HTR-8/SVneo (cell line): ENCODE results near the gene CALCA.
"Not testable (repeated sequence)": the region's sequence is repeated elsewhere in the genome, so short reads cannot be mapped to it uniquely, and the experiment has no call there.

Experiments
- DNase-seq: peaks from one replicate; pipeline ENCODE4 v3.0.0; 2011; ENCODE audit warnings: low spot score, mixed read lengths; ENCODE audit not compliant: insufficient read length
- FAIRE-seq: peaks from 2 replicates; lab custom pipeline; 2011; peaks lifted over from hg19 to GRCh38; lab: Jason Lieb, UNC

The CALCA gene, protein sequence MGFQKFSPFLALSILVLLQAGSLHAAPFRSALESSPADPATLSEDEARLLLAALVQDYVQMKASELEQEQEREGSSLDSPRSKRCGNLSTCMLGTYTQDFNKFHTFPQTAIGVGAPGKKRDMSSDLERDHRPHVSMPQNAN

GRCh38 chr11:14971865-14972580, at the start of gene CALCA:
CALCA (minus strand) TSS chr11:14972351; CDS start chr11:14971192, 1,159 bp downstream.
- FAIRE-seq (no peak), DNase-seq (no peak)

DNA sequence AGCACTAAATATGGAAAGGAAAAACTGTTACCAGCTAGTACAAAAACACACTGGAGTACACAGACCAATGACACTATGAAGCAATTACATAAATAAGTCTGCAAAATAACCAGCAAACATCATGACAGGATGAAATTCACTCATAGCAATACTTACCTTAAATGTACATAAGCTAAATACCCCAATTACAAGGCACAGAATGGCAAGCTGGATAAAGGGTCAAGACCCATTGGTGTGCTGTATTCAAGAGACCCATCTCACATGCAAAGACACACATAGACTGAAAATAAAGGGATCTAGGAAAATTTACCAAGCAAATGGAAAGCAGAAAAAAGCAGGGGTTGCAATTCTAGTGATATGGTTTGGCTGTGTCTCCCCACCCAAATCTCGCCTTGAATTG, 44.0 kb upstream of the CALCA start:
- no peak for DNase-seq
- FAIRE-seq: no peak

DNA sequence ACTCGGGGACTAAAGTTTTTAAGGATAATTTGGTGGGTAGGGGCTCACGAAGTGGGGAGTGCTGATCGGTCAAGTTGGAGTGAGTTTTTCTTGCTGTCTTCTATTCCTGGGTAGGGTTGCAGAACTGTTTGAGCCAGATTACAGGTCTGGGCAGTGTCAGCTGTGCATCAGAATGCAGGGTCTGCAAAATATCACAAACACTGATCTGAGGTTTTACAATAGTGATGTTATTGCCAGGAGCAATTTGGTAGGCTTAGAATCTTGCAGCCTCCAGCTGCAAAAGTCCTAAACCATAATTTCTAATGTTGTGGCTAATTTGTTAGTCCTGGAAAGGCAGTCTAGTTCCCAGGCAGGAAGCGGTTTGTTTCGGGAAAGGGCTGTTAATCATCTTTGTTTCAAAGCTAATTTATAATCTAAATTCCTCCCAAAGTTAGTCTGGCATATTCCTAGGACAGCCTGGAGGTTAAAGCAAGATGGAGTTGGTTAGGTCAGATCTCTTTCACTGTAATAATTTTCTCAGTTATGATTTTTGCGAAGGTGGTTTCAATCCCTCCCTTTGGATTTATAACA, 39.7 kb upstream of the CALCA start:
- FAIRE-seq: no peak
- DNase-seq: no peak

GRCh38 chr11:15010865-15011264, 38.7 kb upstream of the CALCA start:
- no peak for DNase-seq
- no peak for FAIRE-seq

DNA sequence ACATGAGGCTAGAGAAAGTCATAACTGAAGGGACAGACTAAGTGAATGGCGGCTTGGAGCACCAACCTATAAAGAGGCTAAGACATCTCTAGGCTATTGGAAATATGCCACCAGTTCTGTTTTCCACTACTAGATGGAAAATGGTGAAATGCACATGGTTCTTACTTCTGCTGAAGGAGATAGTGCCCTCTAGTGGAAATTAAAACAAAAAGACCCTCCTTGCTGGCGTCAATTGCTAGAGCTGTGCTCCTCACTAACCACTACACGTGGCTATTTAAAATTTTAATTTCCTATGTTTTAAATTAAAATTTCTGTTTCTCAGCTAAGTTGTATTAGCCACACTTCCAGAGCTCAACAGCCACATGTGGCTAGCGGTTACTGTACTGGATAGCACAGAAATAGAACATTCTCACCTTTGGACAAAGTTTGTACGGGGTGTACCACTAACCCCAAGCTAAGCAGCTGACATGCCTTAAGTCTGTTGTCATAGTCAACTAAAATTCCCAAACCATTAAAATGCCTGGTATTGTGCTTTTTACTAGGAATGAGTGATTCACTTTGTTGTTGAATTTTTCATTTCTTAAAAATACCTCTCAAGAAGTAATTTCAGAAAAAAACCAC, 34.1 kb upstream of the CALCA start:
- FAIRE-seq (no peak), DNase-seq (no peak)

DNA sequence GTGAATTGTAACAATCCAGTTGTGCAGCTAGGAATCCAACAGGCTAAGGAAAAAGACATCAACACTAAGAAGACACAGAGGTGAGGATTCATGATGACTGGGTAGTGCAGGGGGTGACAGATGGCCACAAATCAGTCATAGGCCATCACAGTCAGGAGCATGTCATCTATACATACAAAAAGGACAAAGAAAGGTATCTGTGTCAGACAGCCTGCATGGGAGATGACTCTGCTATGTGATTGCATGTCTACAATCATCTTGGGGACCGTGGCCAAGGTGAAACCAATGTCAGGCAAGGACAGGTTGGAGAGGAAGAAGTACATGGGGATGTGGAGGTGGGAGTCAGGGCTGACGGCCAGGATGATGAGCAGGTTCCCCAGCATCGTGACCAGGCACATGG, 16.0 kb upstream of the CALCA start:
- DNase-seq, FAIRE-seq: not testable (repeated sequence)

GRCh38 chr11:14981507-14981906, 9.4 kb upstream of the CALCA start:
- FAIRE-seq: no peak
- no peak for DNase-seq

DNA sequence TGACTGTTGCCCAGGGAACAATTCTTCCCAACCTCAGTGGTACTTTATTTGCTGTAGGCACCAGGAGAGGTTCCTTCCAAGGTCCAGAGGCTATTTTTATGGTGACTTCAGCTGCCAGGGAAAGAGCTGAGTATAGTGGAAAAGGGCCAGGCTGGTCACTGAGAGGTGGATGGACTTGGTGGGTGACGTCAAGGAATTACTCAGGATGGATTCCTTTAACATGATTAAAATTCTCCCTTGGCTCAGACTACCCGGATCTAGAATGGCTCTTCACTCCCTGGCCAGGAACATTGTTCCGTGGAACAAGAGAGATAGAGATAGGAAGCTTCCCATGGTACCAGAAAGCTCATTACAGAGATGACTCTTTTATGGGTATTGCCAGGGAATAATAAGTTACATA, 8.7 kb upstream of the CALCA start:
- FAIRE-seq: no peak

GRCh38 chr11:14977101-14977880, 5.1 kb upstream of the CALCA start:
- DNase-seq (no peak), FAIRE-seq (no peak)

More for the DNA sequence above, 8.7 kb upstream of the CALCA start:
- no peak for DNase-seq

- DNase-seq: no peak
- no peak for FAIRE-seq
Observed at GRCh38 chr11:14975252-14975587, 3.1 kb upstream of the CALCA start.

GRCh38 chr11:14974515-14975251, 2.5 kb upstream of the CALCA start:
- no peak for DNase-seq
- FAIRE-seq: no peak

DNA sequence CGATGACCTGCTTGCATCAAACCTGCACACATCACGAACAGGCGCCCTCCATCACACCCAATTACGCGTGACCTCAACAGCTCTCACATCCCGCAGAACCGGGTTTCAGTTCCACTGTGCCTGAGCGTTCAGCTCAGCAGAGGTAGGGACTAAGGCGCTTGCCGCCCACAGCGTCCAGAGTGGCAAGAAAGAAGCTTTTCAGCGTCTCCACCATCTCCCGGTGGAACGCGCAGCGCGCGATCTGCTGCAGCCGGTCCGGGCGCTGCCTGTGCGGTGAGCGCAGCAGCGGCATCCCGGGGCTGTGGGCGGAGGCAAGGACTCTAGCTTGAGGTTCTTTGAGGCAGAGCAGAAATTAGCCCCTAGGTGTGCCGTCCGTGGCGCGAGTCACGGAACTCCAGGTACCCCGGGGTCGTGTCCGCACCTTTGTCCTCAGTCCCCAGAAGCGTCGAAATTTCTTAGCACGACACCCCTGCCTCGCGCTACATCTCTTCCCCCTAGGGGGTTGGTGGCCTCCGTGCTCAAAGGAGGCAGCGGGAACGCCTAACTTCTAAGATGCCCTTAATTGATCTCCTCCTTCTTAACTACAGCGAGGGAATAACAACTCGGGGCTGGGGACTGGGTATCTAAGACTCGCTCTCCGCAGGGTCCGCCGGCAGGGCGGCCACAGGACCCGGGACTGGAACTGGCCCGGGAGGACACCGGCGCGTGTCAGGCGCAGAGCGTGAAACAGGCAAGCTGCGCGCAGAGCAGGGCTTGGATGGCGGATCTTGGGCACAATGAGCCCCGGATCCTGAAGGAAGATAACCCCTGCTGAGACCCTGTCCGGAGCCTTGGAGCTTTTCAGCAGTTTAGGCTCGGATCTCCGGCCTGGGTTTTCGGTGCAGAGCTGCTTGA, 1.7 kb upstream of the CALCA start:
- FAIRE-seq (no peak), DNase-seq (no peak)

DNA sequence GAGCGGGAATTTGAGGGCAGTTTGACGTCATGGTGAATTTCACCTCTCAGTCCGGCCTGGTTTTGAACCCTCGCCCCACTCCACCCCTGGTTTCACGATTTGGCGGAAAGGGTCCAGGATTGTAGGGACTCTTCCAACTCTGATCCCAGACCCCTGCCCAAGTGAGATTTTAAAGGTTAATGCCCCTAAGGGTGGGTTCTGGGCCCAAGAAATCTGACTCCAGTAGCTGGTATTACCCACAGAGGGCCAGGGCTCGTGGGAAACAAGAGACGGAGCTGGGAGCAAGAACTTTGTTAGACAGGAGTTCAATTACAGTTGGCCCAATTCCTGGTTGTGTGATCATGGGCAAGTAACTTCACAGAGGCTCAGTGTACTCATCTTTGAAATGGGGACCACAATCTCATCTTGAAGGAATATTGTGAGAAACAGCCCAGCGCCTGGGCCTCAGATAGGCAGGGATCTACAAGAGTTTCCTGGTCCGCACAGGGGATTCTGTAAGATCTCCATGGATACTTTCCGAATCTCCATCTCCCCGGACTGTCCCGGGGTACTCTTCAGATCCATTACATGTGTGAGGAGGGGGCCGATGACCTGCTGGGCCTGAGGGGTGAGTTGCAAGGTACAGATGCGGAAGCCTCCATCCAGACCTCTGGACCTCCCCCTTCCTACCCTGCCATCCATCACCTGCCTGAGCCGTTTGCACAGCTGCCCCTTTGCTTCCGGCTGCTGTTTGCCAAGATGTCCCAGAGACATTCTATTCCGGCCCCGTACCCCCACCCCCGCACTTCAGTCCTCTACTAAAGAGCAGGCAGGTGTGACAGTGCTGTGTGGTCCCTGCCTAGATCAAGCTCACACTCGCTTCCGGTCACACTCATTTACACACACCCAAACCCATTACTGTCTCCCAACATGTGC, 687 bp upstream of the CALCA start:
- DNase-seq (no peak), FAIRE-seq (no peak)

GRCh38 chr11:14969901-14970323, 2.2 kb downstream of the CALCA start:
- no peak for FAIRE-seq
- no peak for DNase-seq

DNA sequence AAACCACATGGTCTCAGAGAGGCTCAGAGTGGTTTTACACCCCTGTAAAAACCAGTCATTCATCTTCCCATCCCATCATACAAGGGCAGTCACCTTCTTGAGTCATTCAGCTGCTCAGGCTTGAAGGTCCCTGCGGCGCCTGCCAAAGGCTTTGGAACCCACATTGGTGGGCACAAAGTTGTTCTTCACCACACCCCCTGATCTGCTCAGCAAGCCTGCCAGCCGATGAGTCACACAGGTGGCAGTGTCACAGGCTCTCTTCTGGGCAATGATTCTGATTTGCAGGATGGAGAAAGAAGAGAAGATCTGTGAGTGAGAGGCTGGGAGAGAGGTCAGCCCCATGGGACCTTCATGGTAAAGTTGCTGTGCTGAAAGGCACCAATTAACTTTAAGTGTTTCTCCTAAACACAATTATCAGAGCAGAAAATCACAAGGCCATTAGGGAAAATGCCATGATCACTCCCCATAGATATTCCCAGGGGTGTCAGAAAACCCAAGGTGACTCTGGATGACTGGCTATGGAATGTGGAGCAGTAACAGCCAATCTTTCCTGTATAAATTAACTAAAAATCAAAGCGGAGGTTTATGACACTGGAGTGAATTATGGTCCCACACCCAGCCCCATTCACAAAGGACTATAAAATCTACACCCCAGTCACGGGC, 4.4 kb downstream of the CALCA start:
- no peak for FAIRE-seq
- no peak for DNase-seq

- DNase-seq: no peak
- no peak for FAIRE-seq
Observed at GRCh38 chr11:14956111-14956510, 16.0 kb downstream of the CALCA start.

- no peak for DNase-seq
- FAIRE-seq: no peak
Observed at GRCh38 chr11:14954581-14954980, 17.6 kb downstream of the CALCA start.
